ENCODE results near the gene TM9SF3.

- no peak for TF ChIP-seq CTCF (conservative IDR thresholded peaks at IDR 0.05)
- no peak for TF ChIP-seq EZH2 (IDR thresholded peaks at IDR 0.05; ENCODE audit: low read depth)
Observed at GRCh38 chr10:96596422-96597407, 9.9 kb upstream of the TM9SF3 start.
